ENCODE data around the gene SREBF2.

SREBF2 gene

GRCh38 chr22:41923595-41924276, 90.8 kb downstream of the SREBF2 start:
- ATAC-seq = no peak

- peak; percentile 81 to 83 for ATAC-seq
Measured at GRCh38 chr22:41925783-41926460, 93.0 kb downstream of the SREBF2 start.

- no peak for ATAC-seq
Measured at GRCh38 chr22:41927813-41928212, 94.9 kb downstream of the SREBF2 start.

- no peak for ATAC-seq
Measured at GRCh38 chr22:41928593-41929417, 95.9 kb downstream of the SREBF2 start.

- ATAC-seq = no peak
Measured at GRCh38 chr22:41929418-41929810, 96.5 kb downstream of the SREBF2 start.

GRCh38 chr22:41931701-41932269, 98.9 kb downstream of the SREBF2 start:
- ATAC-seq = no peak

GRCh38 chr22:41932353-41932752, 99.4 kb downstream of the SREBF2 start:
- ATAC-seq = no peak

- no peak for ATAC-seq
Measured at GRCh38 chr22:41933411-41934177, 100.7 kb downstream of the SREBF2 start.

GRCh38 chr22:41934284-41935014, 101.5 kb downstream of the SREBF2 start:
- ATAC-seq = no peak

GRCh38 chr22:41935015-41935351, 102.1 kb downstream of the SREBF2 start:
- ATAC-seq = no peak

GRCh38 chr22:41935509-41935908, 102.6 kb downstream of the SREBF2 start:
- no peak for ATAC-seq

GRCh38 chr22:41936894-41937169, 103.9 kb downstream of the SREBF2 start:
- ATAC-seq = no peak

- ATAC-seq = peak; percentile 66 to 68
Measured at GRCh38 chr22:41939981-41940831, 107.3 kb downstream of the SREBF2 start.

GRCh38 chr22:41940832-41941765, 108.2 kb downstream of the SREBF2 start:
- ATAC-seq = peak; percentile 50 to 56

GRCh38 chr22:41943661-41944209, 110.8 kb downstream of the SREBF2 start:
- peak; percentile 24 to 27 for ATAC-seq

- ATAC-seq = peak; percentile 90
Measured at GRCh38 chr22:41946629-41947423, 113.9 kb downstream of the SREBF2 start, which contains the start of gene CENPM. CENPM (minus strand) TSS chr22:41947152; CDS start chr22:41947076, 76 bp downstream.

- no peak for ATAC-seq
Measured at GRCh38 chr22:41947424-41948080, 114.6 kb downstream of the SREBF2 start.

- ATAC-seq = no peak
Measured at GRCh38 chr22:41948142-41948541, 115.2 kb downstream of the SREBF2 start.

All from activated CD4-positive, CD25-positive, alpha-beta regulatory T cell treated with anti-CD3 and anti-CD28 coated beads, Interleukin-2, amount 50 U/mL, for 24 hours (primary cell).